Inflammatory macrophage treated with lipopolysaccharide for 4 hours (primary cell): Measurements from ENCODE around the gene AMH.
"Not testable (repeated sequence)": the region's sequence is repeated elsewhere in the genome, so short reads cannot be mapped to it uniquely, and the experiment has no call there.

Experiments used
- DNase-seq: peaks from one replicate; pipeline ENCODE4 v3.0.0-alpha.2; 2020

Gene AMH

GRCh38 chr19:2249010-2249866 is at the start of gene AMH:
AMH (plus strand) TSS chr19:2249323; CDS start chr19:2249333, 10 bp downstream.
- DNase-seq = no peak

DNA sequence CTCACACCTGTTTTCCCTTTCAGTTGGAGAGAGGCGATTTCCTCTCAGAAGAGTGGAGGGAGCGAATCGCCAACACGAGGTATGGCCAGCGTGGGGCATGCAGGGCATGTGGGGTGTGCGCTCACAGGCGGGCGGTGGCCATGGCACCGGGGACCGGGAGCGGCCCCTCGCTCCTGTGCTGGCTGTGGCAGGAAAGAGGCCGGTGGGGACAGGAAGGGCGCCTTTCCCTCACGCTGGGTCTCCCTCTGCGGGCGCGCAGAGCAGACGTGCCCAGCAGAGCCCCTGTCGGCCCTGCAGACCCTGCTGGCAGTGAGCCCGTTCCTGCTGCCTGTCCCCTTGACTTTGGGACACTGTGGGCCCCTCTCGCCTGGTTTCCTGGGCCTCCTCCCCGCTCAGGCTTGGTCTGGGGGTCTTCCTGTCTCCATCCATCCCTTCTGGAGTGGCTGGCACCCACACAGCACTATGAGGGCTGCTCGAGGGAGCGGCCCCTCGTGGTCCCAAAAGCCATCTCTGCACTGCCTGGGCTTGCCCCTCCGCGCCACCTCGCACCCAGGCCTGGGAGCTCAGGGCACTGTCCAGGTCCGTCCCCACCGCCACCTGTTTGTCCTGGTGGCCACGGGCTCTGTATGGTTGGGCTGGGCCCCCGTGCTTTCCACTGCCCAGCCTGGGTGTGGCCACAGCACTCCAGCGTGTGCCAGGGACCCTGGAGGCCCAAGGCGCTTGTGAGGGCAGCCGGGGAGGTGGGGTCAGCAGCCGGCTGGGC is 49.1 kb upstream of the AMH start:
- no peak for DNase-seq

DNA sequence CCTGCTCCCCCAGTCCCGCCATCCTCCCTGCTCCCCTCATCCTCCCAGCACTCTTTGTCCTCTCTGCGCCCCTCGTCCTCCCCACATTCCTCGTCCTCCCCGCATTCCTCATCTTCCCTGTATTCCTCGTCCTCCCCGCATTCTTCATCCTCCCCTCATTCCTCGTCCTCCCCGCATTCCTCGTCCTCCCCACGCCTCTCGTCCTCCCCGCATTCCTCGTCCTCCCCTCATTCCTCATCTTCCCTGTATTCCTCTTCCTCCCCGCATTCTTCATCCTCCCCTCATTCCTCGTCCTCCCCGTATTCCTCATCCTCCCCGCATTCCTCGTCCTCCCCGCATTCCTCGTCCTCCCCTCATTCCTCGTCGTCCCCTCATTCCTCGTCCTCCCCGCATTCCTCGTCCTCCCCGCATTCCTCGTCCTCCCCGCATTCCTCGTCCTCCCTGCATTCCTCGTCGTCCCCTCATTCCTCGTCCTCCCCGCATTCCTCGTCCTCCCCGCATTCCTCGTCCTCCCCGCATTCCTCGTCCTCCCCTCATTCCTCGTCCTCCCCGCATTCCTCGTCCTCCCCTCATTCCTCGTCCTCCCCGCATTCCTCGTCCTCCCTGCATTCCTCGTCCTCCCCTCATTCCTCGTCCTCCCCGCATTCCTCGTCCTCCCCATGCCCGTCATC is 48.4 kb upstream of the AMH start:
- not testable (repeated sequence) for DNase-seq

- DNase-seq = no peak
Observed at GRCh38 chr19:2201473-2202148, 47.5 kb upstream of the AMH start.

- DNase-seq = no peak
Observed at GRCh38 chr19:2202366-2202765, 46.8 kb upstream of the AMH start.

- no peak for DNase-seq
Observed at GRCh38 chr19:2207008-2207407, 42.1 kb upstream of the AMH start.

- no peak for DNase-seq
Observed at GRCh38 chr19:2207991-2208860, 40.9 kb upstream of the AMH start.

- DNase-seq = no peak
Observed at GRCh38 chr19:2208975-2209374, 40.1 kb upstream of the AMH start.

DNA sequence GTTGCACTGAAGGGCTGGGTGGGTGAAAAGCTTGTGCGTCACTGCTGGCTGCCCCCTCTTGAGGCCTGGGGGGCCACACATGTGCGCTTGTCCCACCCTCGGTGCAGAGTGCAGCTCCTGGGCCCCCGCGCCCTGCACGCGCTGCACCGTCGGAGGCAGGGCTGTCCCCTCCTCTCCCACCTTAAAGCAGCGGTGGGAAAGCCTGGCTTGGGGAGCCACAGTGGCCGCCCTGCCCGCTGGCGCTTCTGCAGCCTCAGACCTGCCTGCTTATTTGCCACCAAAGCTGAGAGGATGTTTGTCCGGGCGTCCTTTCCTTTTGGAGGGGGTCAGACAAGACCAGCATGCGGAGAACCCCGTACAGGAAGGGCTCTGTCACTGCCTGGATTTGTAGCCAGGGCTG is 39.7 kb upstream of the AMH start:
- DNase-seq = no peak

GRCh38 chr19:2210206-2210605 is 38.9 kb upstream of the AMH start:
- DNase-seq = no peak

- no peak for DNase-seq
Observed at GRCh38 chr19:2210987-2211740, 38.0 kb upstream of the AMH start.

- no peak for DNase-seq
Observed at GRCh38 chr19:2212861-2213711, 36.0 kb upstream of the AMH start.

GRCh38 chr19:2213799-2214198 is 35.3 kb upstream of the AMH start:
- no peak for DNase-seq

DNA sequence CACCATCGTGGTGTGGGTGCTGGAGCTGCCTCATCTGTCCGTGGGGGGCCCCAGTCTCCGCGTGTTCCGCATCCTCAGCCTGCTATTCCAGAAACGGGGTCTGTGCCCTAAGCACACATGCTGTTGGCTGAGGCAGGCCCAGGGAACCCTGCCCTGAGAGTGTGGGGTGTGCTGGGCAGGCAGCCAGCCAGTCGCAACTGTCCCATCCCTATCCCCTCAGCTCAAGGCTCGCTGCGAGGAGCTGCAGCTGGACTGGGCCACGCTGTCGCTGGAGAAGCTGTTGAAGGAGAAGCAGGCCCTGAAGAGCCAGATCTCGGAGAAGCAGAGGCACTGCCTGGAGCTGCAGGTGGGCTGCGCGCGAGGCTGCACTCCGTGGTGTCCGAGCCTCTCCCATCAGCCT is 34.9 kb upstream of the AMH start:
- no peak for DNase-seq

- DNase-seq = no peak
Observed at GRCh38 chr19:2215281-2215751, 33.8 kb upstream of the AMH start.

DNA sequence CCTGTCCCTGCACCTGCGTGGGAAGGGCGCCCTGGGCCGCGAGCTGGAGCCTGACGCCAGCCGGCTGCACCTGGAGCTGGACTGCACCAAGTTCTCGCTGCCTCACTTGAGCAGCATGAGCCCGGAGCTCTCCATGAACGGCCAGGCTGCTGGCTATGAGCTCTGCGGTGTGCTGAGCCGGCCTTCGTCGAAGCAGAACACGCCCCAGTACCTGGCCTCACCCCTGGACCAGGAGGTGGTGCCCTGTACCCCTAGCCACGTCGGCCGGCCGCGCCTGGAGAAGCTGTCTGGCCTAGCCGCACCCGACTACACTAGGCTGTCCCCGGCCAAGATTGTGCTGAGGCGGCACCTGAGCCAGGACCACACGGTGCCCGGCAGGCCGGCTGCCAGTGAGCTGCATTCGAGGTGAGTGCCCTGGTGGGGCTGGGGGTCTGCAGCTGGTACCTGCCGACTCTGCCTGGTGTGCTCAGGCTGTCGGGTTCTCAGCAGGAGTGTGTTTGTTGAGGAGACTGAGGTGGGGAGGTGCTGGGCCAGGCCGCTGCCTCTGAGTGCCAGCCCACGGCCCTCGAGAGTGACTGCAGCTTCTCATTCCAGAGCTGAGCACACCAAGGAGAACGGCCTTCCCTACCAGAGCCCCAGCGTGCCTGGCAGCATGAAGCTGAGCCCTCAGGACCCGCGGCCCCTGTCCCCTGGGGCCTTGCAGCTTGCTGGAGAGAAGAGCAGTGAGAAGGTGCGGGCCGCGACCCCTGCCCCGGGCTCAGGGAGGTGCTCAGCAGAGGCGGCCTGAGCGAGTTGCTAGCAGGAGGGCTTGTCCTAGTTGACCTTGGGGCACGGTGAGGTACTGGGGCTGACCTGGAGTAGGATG is 32.5 kb upstream of the AMH start:
- DNase-seq = no peak

DNA sequence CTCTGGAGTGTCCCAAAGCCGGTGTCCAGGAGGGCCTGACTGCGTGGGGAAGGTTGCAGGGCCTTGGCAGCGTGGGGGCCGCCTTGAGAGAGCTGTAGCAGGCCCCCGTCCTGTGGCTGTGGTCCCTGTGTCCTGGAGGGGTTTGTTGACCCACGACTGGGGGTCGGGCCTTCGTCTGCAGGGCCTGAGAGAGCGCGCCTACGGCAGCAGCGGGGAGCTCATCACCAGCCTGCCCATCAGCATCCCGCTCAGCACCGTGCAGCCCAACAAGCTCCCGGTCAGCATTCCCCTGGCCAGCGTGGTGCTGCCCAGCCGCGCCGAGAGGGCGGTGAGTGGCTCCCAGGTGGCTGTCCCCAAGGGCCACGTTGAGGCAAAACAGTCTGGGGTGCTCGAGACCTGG is 31.5 kb upstream of the AMH start:
- DNase-seq = no peak

GRCh38 chr19:2219726-2220125 is 29.4 kb upstream of the AMH start:
- DNase-seq = no peak

- DNase-seq = no peak
Observed at GRCh38 chr19:2221250-2221831, 27.8 kb upstream of the AMH start.
